A549 (cell line): ENCODE results near the gene PRKN. TPM values are rescaled to one million over a fixed set of nuclear protein-coding genes. Genes with fewer than 3 reads are reported as not detected.

Experiments
- ATAC-seq, 2 experiments: fragments of 200-7000 bp in 1 of 2; fragments of >200 bp in 1 of 2; cut with Nextera tagmentation in 1 of 2; cut with Tn5 transposase in 1 of 2; 3 replicates each; pipeline versions ENCODE4 v1.8.0 to v1.9.1; 2018 to 2020; ENCODE audit warnings: mild to moderate bottlenecking in 1 of 2, moderate library complexity in 1 of 2
- CTCF ChIA-PET: fragments of 300-600 bp; sonication (Branson Sonifier 250); formaldehyde crosslinking; extraction: SDS; loops from one replicate; lab custom pipeline; 2021; ENCODE audit warnings: antibody characterized with exemption, inconsistent platforms; lab: Yijun Ruan, JAX
- POLR2A ChIA-PET: fragments of 350-600 bp; formaldehyde crosslinking; extraction: SDS; loops from one replicate; lab custom pipeline; 2021; ENCODE audit warnings: antibody characterized with exemption, inconsistent platforms; lab: Yijun Ruan, JAX
- DNase-seq, 2 experiments: peaks; one replicate each; pipeline versions ENCODE4 v3.0.0 to v3.0.0-alpha.2; 2011 to 2016; ENCODE audit warnings: low read depth in 1 of 2, low spot score in 1 of 2
- FAIRE-seq: peaks from 2 replicates; lab custom pipeline; 2011; peaks lifted over from hg19 to GRCh38; lab: Jason Lieb, UNC
- H3K27ac ChIP-seq, 2 experiments: fragments of >200 bp; sonication (Bioruptor Twin); formaldehyde crosslinking; 3 replicates each; pipeline ENCODE4 v1.5.1; 2016 to 2017
- H3K4me1 ChIP-seq: fragments of >200 bp; sonication (Bioruptor Twin); formaldehyde crosslinking; 3 replicates; pipeline ENCODE4 v1.6.1; 2016
- H3K4me2 ChIP-seq: fragments of >200 bp; sonication (Bioruptor Twin); formaldehyde crosslinking; 3 replicates; pipeline ENCODE4 v1.6.1; 2016
- H3K4me3 ChIP-seq: fragments of >200 bp; sonication (Bioruptor Twin); formaldehyde crosslinking; 3 replicates; pipeline ENCODE4 v1.5.1; 2016
- H3K9me3 ChIP-seq: fragments of >200 bp; sonication (Bioruptor Twin); formaldehyde crosslinking; 3 replicates; pipeline ENCODE4 v1.6.1; 2016
- CTCF ChIP-seq: fragments of >200 bp; sonication (Bioruptor Twin); formaldehyde crosslinking; IDR thresholded peaks from 3 replicates; pipeline ENCODE4 v1.5.1; 2016
- ESRRA ChIP-seq: fragments of 150-350 bp; IDR thresholded peaks from 2 replicates; pipeline ENCODE4 v1.6.1; 2014; ENCODE audit warnings: mild to moderate bottlenecking, low read length, borderline replicate concordance
- HDAC2 ChIP-seq: fragments of 200-600 bp; sonication (generic); IDR thresholded peaks from 2 replicates; pipeline ENCODE4 v1.6.1; 2016
- HEYL ChIP-seq: fragments of 250-450 bp; sonication (Bioruptor Pico); IDR thresholded peaks from 2 replicates; pipeline ENCODE4 v1.8.0; 2021; ENCODE audit warnings: mild to moderate bottlenecking, moderate library complexity
- HMGXB4 ChIP-seq: fragments of 250-450 bp; sonication (Bioruptor Pico); IDR thresholded peaks from 2 replicates; pipeline ENCODE4 v1.5.0; 2021; ENCODE audit warnings: mild to moderate bottlenecking, moderate library complexity, borderline replicate concordance
- HOXB13 ChIP-seq: fragments of 250-450 bp; sonication (Bioruptor Pico); IDR thresholded peaks from 2 replicates; pipeline ENCODE4 v1.5.0; 2020; ENCODE audit warnings: low read depth, mild to moderate bottlenecking, moderate library complexity
- KDM5A ChIP-seq: fragments of 200-600 bp; sonication (generic); IDR thresholded peaks from 2 replicates; pipeline ENCODE4 v1.6.1; 2016; ENCODE audit warnings: antibody characterized with exemption, mild to moderate bottlenecking
- MAZ ChIP-seq: fragments of 150-350 bp; IDR thresholded peaks from 2 replicates; pipeline ENCODE4 v1.6.1; 2014; ENCODE audit warnings: antibody characterized with exemption, low read depth, low read length, borderline replicate concordance
- NFE2L2 ChIP-seq: fragments of 150-350 bp; conservative IDR thresholded peaks from 2 replicates; pipeline ENCODE4 v1.6.1; 2014; ENCODE audit warnings: low read length
- NR3C1 ChIP-seq: fragments of >200 bp; sonication (Bioruptor Twin); formaldehyde crosslinking; IDR thresholded peaks from 3 replicates; pipeline ENCODE4 v1.6.1; 2017
- PHF8 ChIP-seq: fragments of 200-600 bp; sonication (generic); IDR thresholded peaks from 2 replicates; pipeline ENCODE4 v1.6.1; 2016; ENCODE audit warnings: low read depth, mild to moderate bottlenecking, antibody characterized with exemption, moderate library complexity, borderline replicate concordance
- RCOR1 ChIP-seq: fragments of 150-350 bp; IDR thresholded peaks from 2 replicates; pipeline ENCODE4 v1.6.1; 2014; ENCODE audit warnings: antibody characterized with exemption, low read length, low read depth
- USF2 ChIP-seq: fragments of 450-650 bp; IDR thresholded peaks from 2 replicates; pipeline ENCODE4 v1.6.1; 2014; ENCODE audit warnings: antibody characterized with exemption
- WGBS: methylation state at CpG from one replicate; pipeline ENCODE4 v1.1.6; 2017; ENCODE audit errors: missing lambda C conversion rate; 5-methylcytosine and 5-hydroxymethylcytosine counted together
- polyA plus RNA-seq, 4 experiments: library from polyadenylated mRNA; depleted of rRNA in 3 of 4; stranded (reverse); fragments of >200 nt; fragmentation: RNase III in 1 of 4; extraction: RNeasy Plus Mini Kit Qiagen cat#74134 plus additional on column Dnase treatment in 1 of 4; gene quantifications; 2 replicates in 3 of 4; 3 replicates in 1 of 4; pipeline ENCODE4 v1.2.3, GENCODE V29; 2011 to 2017
- TF ChIP-seq, protein P1 (sequence below): fragments of 250-450 bp; sonication (Bioruptor Pico); IDR thresholded peaks from 2 replicates; pipeline ENCODE4 v1.5.0; 2020; ENCODE audit warnings: low read depth, mild to moderate bottlenecking, moderate library complexity

The PRKN gene
- polyA plus RNA-seq, 2 of the 4 experiments (the other 2 are of a cell fraction), result 0.36 to 0.39 TPM

GRCh38 chr6:161508341-161508740 lies 1219.2 kb downstream of the PRKN start:
- Histone ChIP-seq H3K4me3 (no peak overlapping the region), H3K4me1 (no peaks in the 10 kb centered on the region), H3K4me2 (no peak overlapping the region), H3K9me3 (no peaks in the 10 kb centered on the region), H3K27ac (no peak overlapping the region)
- ChIA-PET CTCF (interaction anchor here (0.7 kb wide), 1 partner anchor 90 kb away, joined by 3 read pairs; no protein-coding TSS in a partner anchor), POLR2A (no interaction called here)
- no peak for FAIRE-seq
- TF ChIP-seq KDM5A, result no peak
- no peak for TF ChIP-seq MAZ
- no peak for TF ChIP-seq RCOR1
- no peak for TF ChIP-seq PHF8
- TF ChIP-seq, protein P1, sequence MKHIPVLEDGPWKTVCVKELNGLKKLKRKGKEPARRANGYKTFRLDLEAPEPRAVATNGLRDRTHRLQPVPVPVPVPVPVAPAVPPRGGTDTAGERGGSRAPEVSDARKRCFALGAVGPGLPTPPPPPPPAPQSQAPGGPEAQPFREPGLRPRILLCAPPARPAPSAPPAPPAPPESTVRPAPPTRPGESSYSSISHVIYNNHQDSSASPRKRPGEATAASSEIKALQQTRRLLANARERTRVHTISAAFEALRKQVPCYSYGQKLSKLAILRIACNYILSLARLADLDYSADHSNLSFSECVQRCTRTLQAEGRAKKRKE (CRISPR knock-in tag), result no peak
- TF ChIP-seq USF2, result no peak
- DNase-seq, result no peak
- WGBS, result 46% methylated on average over 6 of the region's 6 CpGs
- ATAC-seq, result no peak

DNA sequence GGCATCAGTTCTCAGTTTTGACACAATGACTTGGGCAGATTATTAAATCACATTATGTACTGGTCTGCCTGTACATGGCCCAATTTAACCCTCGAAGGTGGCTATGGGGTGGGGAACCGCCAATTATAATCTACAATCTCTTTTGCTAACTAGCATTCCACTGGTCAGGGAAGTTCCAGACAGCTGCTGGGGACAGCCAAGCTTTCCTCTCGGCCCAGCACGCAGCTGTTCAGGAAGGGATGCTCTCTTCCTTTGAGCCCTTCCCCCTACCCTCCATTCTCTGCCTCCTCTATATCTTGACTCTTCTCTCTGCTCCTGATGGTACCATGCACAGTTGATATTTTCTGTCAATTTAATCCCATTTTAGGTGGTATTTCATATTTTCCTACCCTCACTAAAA lies 1220.2 kb downstream of the PRKN start:
- TF ChIP-seq NR3C1, result no peak

DNA sequence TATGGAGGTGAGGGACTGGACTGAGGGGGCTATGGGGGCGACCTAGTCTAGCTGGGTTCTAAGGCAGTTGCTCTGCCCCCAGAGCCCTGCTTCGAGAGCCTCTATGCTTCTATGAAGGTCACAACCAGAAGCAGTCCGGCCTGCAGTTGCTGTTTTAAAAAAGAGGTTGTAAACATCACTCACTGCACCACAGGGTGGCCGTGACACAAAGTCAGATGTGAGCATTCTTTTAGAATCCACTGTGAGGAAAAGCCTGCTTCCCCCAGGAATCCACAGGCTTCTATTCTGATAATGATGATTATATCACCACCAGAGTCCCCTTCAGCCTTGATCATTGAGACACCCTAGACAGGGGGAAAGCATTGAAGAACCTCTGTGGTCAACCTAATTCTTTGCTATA lies 1224.0 kb downstream of the PRKN start:
- ChIA-PET CTCF (no interaction called here), POLR2A (no interaction called here)
- no peak overlapping the region for H3K4me2 ChIP-seq
- whole genome bisulfite sequencing, result 10% methylated on average over 4 of the region's 4 CpGs
- no peaks in the 10 kb centered on the region for H3K4me1 ChIP-seq
- FAIRE-seq, result no peak
- TF ChIP-seq HDAC2 (no peak), ESRRA (no peak), HMGXB4 (no peak), NFE2L2 (no peak), HEYL (CRISPR knock-in tag) (no peak), PHF8 (no peak), HOXB13 (CRISPR knock-in tag) (no peak), CTCF (no peak)
- no peak for DNase-seq
- no peaks in the 10 kb centered on the region for H3K9me3 ChIP-seq
- no peak overlapping the region for H3K27ac ChIP-seq
- no peak for ATAC-seq
- H3K4me3 ChIP-seq, result no peak overlapping the region

More for the DNA sequence above, 1220.2 kb downstream of the PRKN start:
- 25% methylated on average over 4 of the region's 4 CpGs for WGBS
- Histone ChIP-seq H3K9me3 (no peaks in the 10 kb centered on the region), H3K27ac (no peak overlapping the region), H3K4me3 (no peak overlapping the region), H3K4me2 (no peak overlapping the region), H3K4me1 (no peaks in the 10 kb centered on the region)
- CTCF ChIA-PET, result interaction anchor here (0.6 kb wide), 1 partner anchor 9 kb away, joined by 3 read pairs; no protein-coding TSS in a partner anchor
- ATAC-seq (no peak), FAIRE-seq (no peak), DNase-seq (no peak)
- POLR2A ChIA-PET, result no interaction called here
